H1 (cell line): ENCODE data around the gene ALOX15. TPM values are rescaled to one million over a fixed set of nuclear protein-coding genes. Genes with fewer than 3 reads are reported as not detected.

Experiments
- ASH2L ChIP-seq: fragments of 200-600, 300-600 bp; sonication (generic); IDR thresholded peaks from one replicate; pipeline ENCODE4 v1.7.1; 2017; ENCODE audit warnings: low read length
- BRCA1 ChIP-seq: IDR thresholded peaks from 2 replicates; pipeline ENCODE4 v1.6.1; 2012; ENCODE audit warnings: low read depth, low read length, improper control_type of control experiment
- CBX8 ChIP-seq: fragments of 300-800, 300-1000 bp; sonication (generic); IDR thresholded peaks from 2 replicates; pipeline ENCODE4 v1.7.1; 2016; ENCODE audit warnings: low read depth, low read length, borderline replicate concordance
- MAFK ChIP-seq: IDR thresholded peaks from 2 replicates; pipeline ENCODE4 v1.6.1; 2012; ENCODE audit warnings: low read depth, mild to moderate bottlenecking, improper control_type of control experiment, low read length
- POLR2A ChIP-seq, 2 experiments: IDR thresholded peaks; 1 replicate in 1 of 2; 2 replicates in 1 of 2; pipeline ENCODE4 v1.6.1; 2011; ENCODE audit warnings: low read depth in 2 of 2, low read length in 2 of 2, mild to moderate bottlenecking in 2 of 2; ENCODE audit errors: control extremely low read depth in 1 of 2
- SP2 ChIP-seq: IDR thresholded peaks from 2 replicates; pipeline ENCODE4 v1.6.1; 2012; ENCODE audit warnings: mild to moderate bottlenecking, low read length, inconsistent platforms
- SRF ChIP-seq: IDR thresholded peaks from 2 replicates; pipeline ENCODE4 v1.6.1; 2011; ENCODE audit warnings: mild to moderate bottlenecking, low read depth, low read length, moderate library complexity
- polyA plus RNA-seq, 7 experiments: library from polyadenylated mRNA; depleted of rRNA in 3 of 7; stranded (reverse) in 5 of 7; unstranded in 2 of 7; fragments of >200 nt in 5 of 7; fragments of 200-250 nt in 2 of 7; gene quantifications; 1 replicate in 5 of 7; 2 replicates in 1 of 7; 4 replicates in 1 of 7; pipeline versions ENCODE4 v1.2.1 to v1.2.3, GENCODE V29; 2011 to 2013; ENCODE audit warnings: missing spikeins in 2 of 7, mixed read lengths in 2 of 7
- total RNA-seq: library from RNA; stranded (reverse); fragmentation: NEBNext Ultra II Directional; extraction: Animal tissue kit (Norgen Biotek cat#: 25700); gene quantifications from 2 replicates; pipeline ENCODE4 v1.2.1, GENCODE V29; 2021

The ALOX15 gene
- total and polyA plus RNA-seq, 2 of the 8 experiments (the other 6 are each of a cell fraction or from before 2014, with no cell fraction given) = 1.5 to 1.7 TPM

DNA sequence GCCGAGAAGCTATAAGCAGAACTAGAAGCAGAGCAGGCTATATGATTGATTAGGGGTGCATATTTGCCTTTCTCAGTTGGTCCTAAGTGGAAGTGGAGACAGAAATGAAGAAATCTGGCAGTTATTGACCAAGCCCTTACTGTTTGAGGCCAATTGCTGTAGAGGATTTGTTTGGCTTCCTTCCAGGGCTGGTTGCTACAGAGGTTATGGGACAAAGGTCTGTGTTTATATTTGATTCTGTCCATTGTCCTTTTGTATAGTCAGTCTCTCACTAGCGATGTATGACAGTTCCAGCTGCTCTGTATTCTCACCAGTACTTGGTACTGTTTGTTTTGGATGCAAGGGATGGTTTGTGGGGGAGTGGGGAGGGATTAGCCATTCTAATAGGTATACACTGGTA lies 7.3 kb upstream of the ALOX15 start (continued):
- TF ChIP-seq SRF (no peak), MAFK (no peak), POLR2A (IDR thresholded peaks at IDR 0.05; ENCODE audit: control extremely low read depth in 1 of 2, low read depth in 2 of 2, low read length in 2 of 2) (no peak), BRCA1 (no peak), SP2 (no peak), ASH2L (no peak), CBX8 (no peak)
- TF ChIP-seq, all 59 proteins: peak for 0
